Neuronal stem cell (in vitro differentiated cells): ENCODE data around the gene PTPRR.

Experiments
- DNase-seq: peaks from one replicate; pipeline ENCODE4 v3.0.0-alpha.2; 2013; ENCODE audit warnings: low spot score
- H2AFZ ChIP-seq: one replicate; pipeline ENCODE4 v1.6.1; 2013; ENCODE audit warnings: mild to moderate bottlenecking, low read length, inconsistent platforms
- H2AK5ac ChIP-seq: 2 replicates; pipeline ENCODE4 v1.6.1; 2013; ENCODE audit warnings: low read depth, mild to moderate bottlenecking, inconsistent platforms, low read length, moderate library complexity, mixed read lengths
- H2BK120ac ChIP-seq: 2 replicates; pipeline ENCODE4 v1.6.1; 2013; ENCODE audit warnings: low read depth, mild to moderate bottlenecking, inconsistent platforms, low read length, moderate library complexity, mixed read lengths
- H2BK12ac ChIP-seq: one replicate; pipeline ENCODE4 v1.6.1; 2013; ENCODE audit warnings: low read length, inconsistent platforms
- H2BK15ac ChIP-seq: 2 replicates; pipeline ENCODE4 v1.6.1; 2013; ENCODE audit warnings: mild to moderate bottlenecking, low read length, inconsistent platforms, mixed read lengths
- H2BK5ac ChIP-seq: one replicate; pipeline ENCODE4 v1.6.1; 2013; ENCODE audit warnings: inconsistent platforms, mild to moderate bottlenecking, low read length, moderate library complexity
- H3K14ac ChIP-seq: one replicate; pipeline ENCODE4 v1.6.1; 2013; ENCODE audit warnings: low read length, inconsistent platforms
- H3K18ac ChIP-seq: 2 replicates; pipeline ENCODE4 v1.6.1; 2013; ENCODE audit warnings: low read length, inconsistent platforms
- H3K23ac ChIP-seq: 2 replicates; pipeline ENCODE4 v1.6.1; 2013; ENCODE audit warnings: low read depth, mild to moderate bottlenecking, mixed read lengths, low read length, inconsistent platforms; ENCODE audit not compliant: poor library complexity
- H3K27ac ChIP-seq: replicated peaks from 3 replicates; pipeline ENCODE4 v1.5.1; 2013; ENCODE audit warnings: low read length, inconsistent platforms
- H3K27me3 ChIP-seq, 3 experiments: 2 replicates each; pipeline ENCODE4 v1.6.1; 2013; ENCODE audit warnings: low read length in 3 of 3, mild to moderate bottlenecking in 2 of 3, inconsistent platforms in 1 of 3, low read depth in 1 of 3, mixed read lengths in 1 of 3, moderate library complexity in 1 of 3; ENCODE audit not compliant: control insufficient read depth in 3 of 3, insufficient read depth in 3 of 3
- H3K36me3 ChIP-seq, 2 donors: replicated peaks in 1 of 2; 2 replicates each; pipeline ENCODE4 v1.6.1; 2013; ENCODE audit warnings: low read length in 2 of 2; ENCODE audit not compliant: control insufficient read depth in 2 of 2, insufficient read depth in 2 of 2
- H3K4ac ChIP-seq: 2 replicates; pipeline ENCODE4 v1.6.1; 2013; ENCODE audit warnings: inconsistent platforms, mild to moderate bottlenecking, low read length, moderate library complexity
- H3K4me1 ChIP-seq, 2 donors: 1 replicate in 1 of 2; 2 replicates in 1 of 2; pipeline ENCODE4 v1.6.1; 2013; ENCODE audit warnings: low read length in 2 of 2, low read depth in 1 of 2; ENCODE audit not compliant: control insufficient read depth in 2 of 2, insufficient read depth in 1 of 2
- H3K4me2 ChIP-seq: one replicate; pipeline ENCODE4 v1.6.1; 2013; ENCODE audit warnings: mild to moderate bottlenecking, low read length, inconsistent platforms; ENCODE audit not compliant: insufficient read depth, poor library complexity, severe bottlenecking
- H3K4me3 ChIP-seq, 2 donors: 2 replicates each; pipeline ENCODE4 v1.5.1; 2013; ENCODE audit warnings: low read length in 2 of 2, mild to moderate bottlenecking in 2 of 2, inconsistent platforms in 1 of 2, moderate library complexity in 1 of 2
- H3K79me1 ChIP-seq: one replicate; pipeline ENCODE4 v1.6.1; 2013; ENCODE audit warnings: low read depth, mild to moderate bottlenecking, inconsistent platforms, low read length, moderate library complexity
- H3K9ac ChIP-seq: one replicate; pipeline ENCODE4 v1.6.1; 2013; ENCODE audit warnings: mild to moderate bottlenecking, low read depth, low read length, inconsistent platforms; ENCODE audit not compliant: poor library complexity
- H3K9me3 ChIP-seq, 2 donors: replicated peaks in 1 of 2; 2 replicates each; pipeline versions ENCODE3 to v1.6.1; 2013; ENCODE audit warnings: low read length in 2 of 2, mild to moderate bottlenecking in 2 of 2, inconsistent platforms in 1 of 2, low read depth in 1 of 2, mixed read lengths in 1 of 2, moderate library complexity in 1 of 2; ENCODE audit not compliant: control insufficient read depth in 2 of 2, insufficient read depth in 1 of 2
- H4K8ac ChIP-seq: one replicate; pipeline ENCODE4 v1.6.1; 2013; ENCODE audit warnings: low read depth, mild to moderate bottlenecking, inconsistent platforms, low read length, moderate library complexity
- H4K91ac ChIP-seq: one replicate; pipeline ENCODE4 v1.6.1; 2013; ENCODE audit warnings: low read length, low read depth, mild to moderate bottlenecking, inconsistent platforms; ENCODE audit not compliant: poor library complexity
- WGBS, 2 donors: extraction: QIAGEN DNeasy Blood & Tissue Kit; methylation state at CpG; one replicate each; pipeline ENCODE4 v1.1.7; 2013; ENCODE audit warnings: missing lambda C conversion rate in 2 of 2, mixed read lengths in 1 of 2; ENCODE audit not compliant: insufficient read length in 2 of 2, insufficient replicate concordance in 1 of 2; ENCODE audit errors: extremely low coverage in 2 of 2; 5-methylcytosine and 5-hydroxymethylcytosine counted together

PTPRR gene

GRCh38 chr12:70831543-70831942, 89.0 kb downstream of the PTPRR start:
- no peak overlapping the region for H2BK15ac ChIP-seq
- H3K79me1 ChIP-seq = no peaks in the 10 kb centered on the region
- H3K23ac ChIP-seq = no peak overlapping the region
- H4K8ac ChIP-seq = no peak overlapping the region
- no peak overlapping the region for H3K4me2 ChIP-seq
- H3K9ac ChIP-seq = no peak overlapping the region
- WGBS, 2 donors = no CpG with 5 or more reads among the region's 2 CpGs
- H3K36me3 ChIP-seq = no peaks in the 10 kb centered on the region
- H2BK12ac ChIP-seq = no peak overlapping the region
- H3K27ac ChIP-seq = no peak overlapping the region
- H3K9me3 ChIP-seq = no peaks in the 10 kb centered on the region
- no peak overlapping the region for H3K14ac ChIP-seq
- no peak overlapping the region for H3K4me3 ChIP-seq
- no peak overlapping the region for H2BK5ac ChIP-seq
- no peak overlapping the region for H4K91ac ChIP-seq
- H2AFZ ChIP-seq = no peak overlapping the region
- H3K18ac ChIP-seq = no peak overlapping the region
- H2BK120ac ChIP-seq = no peak overlapping the region
- no peaks in the 10 kb centered on the region for H3K27me3 ChIP-seq
- H3K4ac ChIP-seq = no peak overlapping the region
- DNase-seq = no peak
- no peak overlapping the region for H2AK5ac ChIP-seq
- no peaks in the 10 kb centered on the region for H3K4me1 ChIP-seq

- Histone ChIP-seq H3K36me3 (no peaks in the 10 kb centered on the region), H3K4me2 (no peak overlapping the region), H4K91ac (no peak overlapping the region), H3K4me3 (no peak overlapping the region), H2AFZ (no peak overlapping the region), H2BK5ac (no peak overlapping the region), H3K23ac (no peak overlapping the region), H3K4me1 (no peaks in the 10 kb centered on the region), H3K79me1 (no peaks in the 10 kb centered on the region), H3K4ac (no peak overlapping the region), H4K8ac (no peak overlapping the region), H3K9me3 (no peaks in the 10 kb centered on the region), H2BK15ac (no peak overlapping the region), H3K27me3 (no peaks in the 10 kb centered on the region), H3K9ac (no peak overlapping the region), H3K14ac (no peak overlapping the region), H3K27ac (no peak overlapping the region), H2BK12ac (no peak overlapping the region), H2BK120ac (no peak overlapping the region), H3K18ac (no peak overlapping the region), H2AK5ac (no peak overlapping the region)
- no CpG with 5 or more reads among the region's 4 CpGs for WGBS, 2 donors
- DNase-seq = no peak
Measured at GRCh38 chr12:70830221-70831061, 90.1 kb downstream of the PTPRR start.

GRCh38 chr12:70829070-70829469, 91.5 kb downstream of the PTPRR start:
- H3K27me3 ChIP-seq = no peaks in the 10 kb centered on the region
- no peak overlapping the region for H2AK5ac ChIP-seq
- no peak overlapping the region for H3K18ac ChIP-seq
- H2BK15ac ChIP-seq = no peak overlapping the region
- no CpG with 5 or more reads among the region's 1 CpG for WGBS, 2 donors
- no peak for DNase-seq
- no peak overlapping the region for H2BK12ac ChIP-seq
- H3K23ac ChIP-seq = no peak overlapping the region
- no peaks in the 10 kb centered on the region for H3K36me3 ChIP-seq
- H3K4me3 ChIP-seq = no peak overlapping the region
- H3K79me1 ChIP-seq = no peaks in the 10 kb centered on the region
- no peak overlapping the region for H3K4me2 ChIP-seq
- no peak overlapping the region for H3K4ac ChIP-seq
- H4K91ac ChIP-seq = no peak overlapping the region
- H3K14ac ChIP-seq = no peak overlapping the region
- H3K9ac ChIP-seq = no peak overlapping the region
- no peak overlapping the region for H2AFZ ChIP-seq
- H3K4me1 ChIP-seq = no peaks in the 10 kb centered on the region
- no peak overlapping the region for H4K8ac ChIP-seq
- no peak overlapping the region for H3K27ac ChIP-seq
- no peaks in the 10 kb centered on the region for H3K9me3 ChIP-seq
- no peak overlapping the region for H2BK5ac ChIP-seq
- H2BK120ac ChIP-seq = no peak overlapping the region

GRCh38 chr12:70828351-70828750, 92.2 kb downstream of the PTPRR start:
- no peak overlapping the region for H4K91ac ChIP-seq
- no peak overlapping the region for H2BK12ac ChIP-seq
- H3K4me2 ChIP-seq = no peak overlapping the region
- DNase-seq = no peak
- no peak overlapping the region for H3K9ac ChIP-seq
- H3K23ac ChIP-seq = no peak overlapping the region
- H2AFZ ChIP-seq = no peak overlapping the region
- no peak overlapping the region for H2AK5ac ChIP-seq
- H3K36me3 ChIP-seq = no peaks in the 10 kb centered on the region
- H2BK15ac ChIP-seq = no peak overlapping the region
- H3K27ac ChIP-seq = no peak overlapping the region
- no peak overlapping the region for H3K4ac ChIP-seq
- H3K9me3 ChIP-seq = no peaks in the 10 kb centered on the region
- WGBS, 2 donors = no CpG with 5 or more reads among the region's 2 CpGs
- no peak overlapping the region for H2BK120ac ChIP-seq
- no peak overlapping the region for H3K4me3 ChIP-seq
- no peaks in the 10 kb centered on the region for H3K27me3 ChIP-seq
- no peak overlapping the region for H2BK5ac ChIP-seq
- H3K4me1 ChIP-seq = no peaks in the 10 kb centered on the region
- no peaks in the 10 kb centered on the region for H3K79me1 ChIP-seq
- H4K8ac ChIP-seq = no peak overlapping the region
- no peak overlapping the region for H3K14ac ChIP-seq
- H3K18ac ChIP-seq = no peak overlapping the region
